Measurements from ENCODE around the gene SON.

DNA sequence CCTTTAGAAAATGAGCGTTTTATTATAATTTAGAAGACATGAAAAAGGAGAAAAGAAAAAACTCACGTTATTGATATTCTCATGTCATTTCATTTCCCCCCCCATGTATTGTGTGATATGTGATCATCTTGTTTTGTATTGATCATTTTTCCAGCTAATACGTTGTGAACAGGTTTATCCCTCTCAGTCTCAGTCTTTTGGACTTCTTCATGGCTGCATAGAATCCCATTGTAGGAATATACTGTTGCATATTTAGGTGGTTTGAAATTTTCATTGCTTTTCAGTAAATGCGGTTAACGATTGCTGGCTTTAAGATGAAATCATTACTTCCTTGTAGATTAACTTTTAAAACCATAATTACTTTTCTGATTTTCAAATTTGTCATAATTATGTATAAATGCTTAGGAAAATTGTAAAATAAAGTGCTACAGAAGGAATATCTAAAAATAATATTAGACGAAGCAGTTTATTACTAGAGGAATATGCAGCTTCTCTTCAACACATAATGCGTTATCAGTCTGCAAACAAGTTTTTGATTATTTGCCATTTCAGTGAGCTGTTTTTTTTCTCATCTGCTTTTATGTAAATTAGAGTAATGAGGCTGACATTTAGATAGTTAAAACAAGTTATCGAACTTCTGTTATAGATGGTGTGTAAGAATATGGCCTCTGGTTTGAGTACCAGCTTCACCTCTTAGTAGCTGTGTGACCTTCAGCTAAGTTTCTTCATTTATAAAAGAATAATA, 1.8 kb downstream of the SON start:
- TF ChIP-seq EP300 (IDR thresholded peaks at IDR 0.05) (no peak), POLR2AphosphoS5 (IDR thresholded peaks at IDR 0.05) (no peak), POLR2A (IDR thresholded peaks at IDR 0.05; ENCODE audit: low read depth) (no peak)
- TF ChIP-seq, protein P1, sequence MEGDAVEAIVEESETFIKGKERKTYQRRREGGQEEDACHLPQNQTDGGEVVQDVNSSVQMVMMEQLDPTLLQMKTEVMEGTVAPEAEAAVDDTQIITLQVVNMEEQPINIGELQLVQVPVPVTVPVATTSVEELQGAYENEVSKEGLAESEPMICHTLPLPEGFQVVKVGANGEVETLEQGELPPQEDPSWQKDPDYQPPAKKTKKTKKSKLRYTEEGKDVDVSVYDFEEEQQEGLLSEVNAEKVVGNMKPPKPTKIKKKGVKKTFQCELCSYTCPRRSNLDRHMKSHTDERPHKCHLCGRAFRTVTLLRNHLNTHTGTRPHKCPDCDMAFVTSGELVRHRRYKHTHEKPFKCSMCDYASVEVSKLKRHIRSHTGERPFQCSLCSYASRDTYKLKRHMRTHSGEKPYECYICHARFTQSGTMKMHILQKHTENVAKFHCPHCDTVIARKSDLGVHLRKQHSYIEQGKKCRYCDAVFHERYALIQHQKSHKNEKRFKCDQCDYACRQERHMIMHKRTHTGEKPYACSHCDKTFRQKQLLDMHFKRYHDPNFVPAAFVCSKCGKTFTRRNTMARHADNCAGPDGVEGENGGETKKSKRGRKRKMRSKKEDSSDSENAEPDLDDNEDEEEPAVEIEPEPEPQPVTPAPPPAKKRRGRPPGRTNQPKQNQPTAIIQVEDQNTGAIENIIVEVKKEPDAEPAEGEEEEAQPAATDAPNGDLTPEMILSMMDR (IDR thresholded peaks at IDR 0.05), result no peak

All from esophagus muscularis mucosa (tissue), 4 donors.